Motor neuron (in vitro differentiated cells): ENCODE measurements around the gene SLC7A10. TPM values are rescaled to one million over a fixed set of nuclear protein-coding genes. Genes with fewer than 3 reads are reported as not detected.

Experiments
- ATAC-seq, 8 experiments: fragments of 200-7000 bp; cut with Tn5 transposase; replicated peaks in 6 of 8; 2 replicates each; pipeline ENCODE4 v1.8.0; 2021; ENCODE audit warnings: mild to moderate bottlenecking in 8 of 8, moderate library complexity in 8 of 8
- H3K27ac ChIP-seq, 2 donors: fragments of 250-450 bp; sonication (Bioruptor Pico); 2 replicates each; pipeline ENCODE4 v1.9.0; 2021; ENCODE audit warnings: antibody characterized with exemption in 2 of 2, mild to moderate bottlenecking in 2 of 2, moderate library complexity in 1 of 2
- H3K4me1 ChIP-seq, 2 donors: fragments of 250-450 bp; sonication (Bioruptor Pico); replicated peaks in 1 of 2; 2 replicates each; pipeline ENCODE4 v1.6.1; 2021; ENCODE audit warnings: antibody characterized with exemption in 2 of 2, mild to moderate bottlenecking in 2 of 2, moderate library complexity in 1 of 2
- H3K4me3 ChIP-seq, 5 donors: fragments of 250-450 bp; sonication (Bioruptor Pico); 2 replicates each; pipeline ENCODE4 v1.9.0; 2021; ENCODE audit warnings: antibody characterized with exemption in 5 of 5, mild to moderate bottlenecking in 5 of 5, moderate library complexity in 4 of 5
- WGBS, 10 experiments: fragments of 450-650 bp; shearing (Covaris generic); methylation state at CpG; one replicate each; pipeline ENCODE4 v1.0.0; 2022; 5-methylcytosine and 5-hydroxymethylcytosine counted together
- in situ Hi-C, 9 experiments: fragments of 400-800 bp; cut with MboI; loops; one replicate each; pipeline ENCODE4 v1.15.0; 2021; ENCODE audit warnings: low sequenced_read_pairs in 9 of 9, low pct_unique_long_range_greater_than_20kb in 2 of 9; ENCODE audit not compliant: unreplicated experiment in 9 of 9
- total RNA-seq, 8 experiments: library from RNA; unstranded; fragments of 300-600 nt; gene quantifications; 2 replicates each; pipeline versions ENCODE4 v1.2.3 to v1.2.4, GENCODE V29; 2022

The SLC7A10 gene
- total RNA-seq, 8 experiments from 2014 or later: 0.20 to 1.7 (median 0.43) TPM

DNA sequence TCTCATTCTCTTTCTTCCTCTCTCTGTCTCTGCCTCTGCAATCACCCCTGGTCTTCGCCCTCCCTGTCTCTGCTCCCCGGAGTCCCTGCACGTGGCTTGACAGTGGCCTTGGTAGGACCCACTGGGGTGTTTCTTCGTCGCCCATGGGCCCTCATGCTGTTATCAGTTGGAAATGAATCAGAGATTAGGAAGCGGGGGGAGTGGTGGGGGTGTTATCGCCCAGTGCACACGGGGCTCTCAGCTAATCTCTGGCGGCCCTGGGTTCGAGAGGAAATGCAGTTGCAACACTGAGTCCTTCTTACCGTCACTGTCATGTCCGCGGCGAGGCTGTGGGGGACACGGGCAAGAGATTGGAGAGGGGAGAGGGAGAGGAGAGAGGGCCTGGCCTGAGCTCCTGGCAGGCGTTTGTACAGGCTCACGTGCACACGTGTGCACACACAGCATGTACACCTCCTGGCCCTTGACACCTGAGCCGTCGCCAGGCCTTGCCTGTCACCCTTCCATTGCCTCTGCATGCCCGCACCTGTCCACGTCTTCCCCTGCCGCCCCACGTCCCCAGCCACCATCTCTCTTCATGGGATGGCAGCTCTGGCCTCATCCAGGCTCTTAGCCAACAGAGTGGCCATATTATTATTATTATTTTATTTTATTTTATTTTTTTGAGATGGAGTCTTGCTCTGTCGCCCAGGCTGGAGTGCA, 37.8 kb upstream of the SLC7A10 start:
- ATAC-seq: no peak
- WGBS, 10 experiments: 71 to 100% (median 87%) methylated on average over 1 to 16 of the region's 25 CpGs; no CpG with 5 or more reads in 4 of the 10 experiments
- H3K4me3 ChIP-seq: no peak overlapping the region
- peaks cover 2% of the 10 kb centered on the region in 2 donors for H3K4me1 ChIP-seq
- no peak overlapping the region for H3K27ac ChIP-seq
- in situ Hi-C loops: no loop called here

DNA sequence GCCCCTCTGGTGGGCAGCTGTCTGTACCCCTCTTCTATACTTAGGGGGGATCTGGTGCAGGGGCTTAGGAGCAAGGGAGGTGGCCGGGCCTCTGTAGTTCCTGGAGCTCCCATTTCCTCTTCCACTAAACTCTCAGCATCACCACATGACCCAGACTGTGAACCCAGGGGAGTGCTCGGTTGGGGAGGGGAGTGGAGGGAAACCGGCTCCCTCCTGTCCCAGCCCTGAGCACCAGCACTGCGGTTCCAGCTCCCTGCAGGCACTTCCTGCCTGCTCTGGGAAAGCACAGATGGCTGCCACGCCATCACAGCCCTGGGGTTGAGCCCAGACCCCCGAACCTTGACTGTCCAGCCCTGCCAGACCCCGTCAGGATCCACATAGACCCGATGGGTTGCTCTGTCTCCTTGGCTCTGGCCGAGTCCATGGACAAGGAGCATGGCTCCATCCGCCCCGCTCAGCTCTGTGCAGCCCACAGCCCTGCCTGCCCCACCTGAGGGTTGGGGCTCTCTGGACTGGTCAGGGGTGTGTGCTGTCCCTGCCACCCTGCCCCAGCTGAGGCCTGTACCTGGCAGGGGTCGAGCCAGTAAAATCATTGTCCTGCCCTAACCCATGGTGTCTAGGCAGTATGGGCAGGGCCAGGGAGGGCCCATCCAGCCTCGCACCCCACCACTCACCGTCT, 36.0 kb upstream of the SLC7A10 start:
- in situ Hi-C loops: no loop called here
- no peak overlapping the region for H3K27ac ChIP-seq
- 63 to 100% (median 82%) methylated on average over 1 to 3 of the region's 14 CpGs; no CpG with 5 or more reads in 5 of the 10 experiments for WGBS, 10 experiments
- no peak overlapping the region for H3K4me3 ChIP-seq
- H3K4me1 ChIP-seq: peaks cover 2% of the 10 kb centered on the region in 2 donors
- peak in 5 of 8 experiments; percentile 41 to 95 (median 83) for ATAC-seq

DNA sequence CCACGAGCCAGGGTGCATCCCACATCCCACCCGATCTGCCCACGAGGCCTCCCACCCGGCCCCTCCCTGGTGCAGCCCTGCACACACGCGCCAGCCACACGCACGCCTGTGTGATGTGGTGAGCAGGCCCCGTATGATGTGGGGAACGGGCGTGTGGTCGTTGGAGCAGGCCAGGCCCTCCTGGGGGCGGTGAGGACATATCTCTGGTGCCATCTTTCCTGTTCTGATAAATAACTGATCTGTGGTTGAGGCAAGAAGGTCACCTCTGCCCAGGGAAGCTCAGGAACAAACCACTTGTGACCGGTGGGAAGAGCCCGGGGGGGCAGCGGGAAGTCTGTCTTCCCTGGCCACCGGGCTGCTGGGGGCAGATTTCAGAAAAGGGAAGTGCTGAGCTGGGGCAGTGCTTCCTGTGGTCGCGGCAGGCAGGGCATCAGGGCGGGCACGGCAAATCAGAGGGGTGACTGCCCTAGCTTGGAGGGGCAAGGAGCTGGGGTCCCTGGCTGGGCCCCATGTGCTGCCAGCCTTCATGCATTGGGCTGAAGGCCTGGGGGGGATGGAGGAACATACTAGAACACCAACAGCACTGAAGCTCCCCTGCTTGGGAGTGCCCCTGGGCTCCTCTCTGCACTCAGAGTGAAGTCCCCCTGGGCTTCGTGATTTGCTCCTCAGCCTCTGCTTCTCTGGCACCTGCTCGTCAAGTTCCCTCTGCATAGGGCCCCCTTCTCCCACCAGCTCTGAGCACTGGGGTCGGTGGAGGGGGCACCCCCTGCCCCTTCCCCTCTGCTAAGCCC, 35.2 kb upstream of the SLC7A10 start:
- Histone ChIP-seq H3K4me1 (peaks cover 2% of the 10 kb centered on the region in 2 donors), H3K4me3 (no peak overlapping the region), H3K27ac (no peak overlapping the region)
- ATAC-seq: no peak
- WGBS, 10 experiments: 100% methylated on average over 3 of the region's 24 CpGs; no CpG with 5 or more reads in 9 of the 10 experiments
- in situ Hi-C loops: no loop called here

DNA sequence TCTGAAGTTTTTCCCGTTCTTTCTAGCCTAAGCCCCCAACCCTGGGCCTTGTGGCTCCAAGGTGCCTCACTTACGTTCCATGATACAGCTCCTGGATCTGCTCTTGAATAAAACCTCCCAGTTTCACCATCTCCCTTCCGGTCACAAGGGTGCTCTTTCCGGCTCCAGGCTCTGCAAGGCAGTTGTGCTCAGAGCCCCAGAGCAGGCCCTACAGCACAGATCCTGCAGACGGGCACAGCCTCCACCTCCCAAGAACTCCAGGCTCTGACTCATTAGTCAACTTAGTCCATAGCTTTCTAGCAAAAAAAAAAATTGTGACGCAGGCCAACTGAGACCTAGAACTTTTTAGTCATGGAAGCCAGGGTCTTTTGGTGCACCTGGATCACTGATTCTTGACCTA, 33.9 kb upstream of the SLC7A10 start:
- Histone ChIP-seq H3K4me1 (peaks cover 2% of the 10 kb centered on the region in 2 donors), H3K4me3 (no peak overlapping the region), H3K27ac (no peak overlapping the region)
- 56 to 100% (median 79%) methylated on average over 1 to 6 of the region's 6 CpGs; no CpG with 5 or more reads in 3 of the 10 experiments for WGBS, 10 experiments
- no peak for ATAC-seq
- in situ Hi-C loops: no loop called here

DNA sequence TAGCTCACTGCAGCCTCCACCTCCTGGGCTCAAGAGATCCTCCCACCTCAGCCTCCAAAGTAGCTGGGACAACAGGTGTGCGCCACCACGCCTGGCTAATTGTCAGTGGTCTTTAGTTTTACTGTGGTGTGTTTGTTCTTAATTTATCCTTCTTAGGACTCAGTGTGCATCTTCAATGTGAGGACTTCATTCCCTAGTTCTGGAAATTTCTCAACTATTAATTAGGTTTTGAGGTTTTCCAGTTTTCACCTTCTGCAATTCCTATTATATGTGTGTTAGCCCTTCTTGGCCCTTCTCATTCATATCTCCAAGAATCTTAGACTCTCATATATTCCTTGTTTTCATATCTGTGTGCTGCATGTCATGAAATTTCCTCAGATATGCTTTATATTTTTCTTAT, 32.2 kb upstream of the SLC7A10 start:
- no peak for ATAC-seq
- Histone ChIP-seq H3K27ac (no peak overlapping the region), H3K4me3 (no peak overlapping the region), H3K4me1 (peaks cover 2% of the 10 kb centered on the region in 2 donors)
- in situ Hi-C loops: no loop called here
- WGBS, 10 experiments: 0 to 100% (median 86%) methylated on average over 2 of the region's 2 CpGs; no CpG with 5 or more reads in 5 of the 10 experiments

DNA sequence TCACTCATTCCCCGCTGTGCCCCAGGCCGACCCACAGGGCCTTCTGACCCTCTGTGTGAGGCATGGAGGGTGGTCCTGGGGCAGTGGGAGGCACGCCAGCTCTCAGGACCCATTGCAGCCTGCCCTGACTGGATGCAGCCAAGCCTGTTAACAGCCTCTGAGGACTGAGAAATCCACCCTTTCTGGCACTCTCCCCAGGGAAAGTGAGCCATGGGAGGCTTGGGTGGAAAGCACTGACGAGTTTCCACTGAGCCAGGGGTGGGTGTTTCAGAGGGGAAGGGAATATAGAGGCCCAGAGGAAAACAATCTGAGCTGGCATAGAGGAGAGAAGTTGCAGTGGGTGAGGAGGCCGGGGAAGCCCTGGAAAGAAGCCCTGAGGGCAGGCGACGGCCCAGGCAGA, 30.6 kb upstream of the SLC7A10 start:
- in situ Hi-C loops: no loop called here
- peak in 2 of 8 experiments; percentile 29 to 65 for ATAC-seq
- 0 to 80% (median 64%) methylated on average over 1 to 2 of the region's 7 CpGs; no CpG with 5 or more reads in 6 of the 10 experiments for WGBS, 10 experiments

DNA sequence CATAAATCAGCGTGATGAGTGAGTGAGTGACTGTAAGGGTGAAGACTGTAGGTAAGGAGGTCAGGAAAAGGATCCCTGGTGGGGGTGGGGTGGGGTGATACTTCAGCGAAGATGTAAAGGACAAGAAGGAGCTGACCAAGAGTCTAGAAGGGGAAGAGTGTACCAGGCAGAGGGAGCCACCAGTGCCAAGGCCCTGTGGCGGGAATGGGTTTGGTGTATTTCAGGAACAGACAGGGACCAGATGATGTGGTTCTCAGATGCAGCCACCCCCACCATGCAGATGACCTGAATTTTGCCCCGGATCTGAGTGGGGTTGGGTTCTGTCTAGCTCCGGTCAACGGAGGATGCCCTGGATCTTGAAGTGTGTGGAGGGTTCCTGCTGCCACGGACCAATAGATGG, 30.1 kb upstream of the SLC7A10 start:
- ATAC-seq: no peak
- no peak overlapping the region for H3K4me3 ChIP-seq
- peaks cover 4 to 5% of the 10 kb centered on the region in 2 donors for H3K4me1 ChIP-seq
- WGBS, 10 experiments: 44 to 100% (median 97%) methylated on average over 1 to 6 of the region's 7 CpGs; no CpG with 5 or more reads in 7 of the 10 experiments
- in situ Hi-C loops: no loop called here
- no peak overlapping the region for H3K27ac ChIP-seq

More for the DNA sequence above, 30.6 kb upstream of the SLC7A10 start:
- Histone ChIP-seq H3K27ac (no peak overlapping the region), H3K4me3 (no peak overlapping the region), H3K4me1 (peaks cover 0 to under 1% of the 10 kb centered on the region in 2 donors)

DNA sequence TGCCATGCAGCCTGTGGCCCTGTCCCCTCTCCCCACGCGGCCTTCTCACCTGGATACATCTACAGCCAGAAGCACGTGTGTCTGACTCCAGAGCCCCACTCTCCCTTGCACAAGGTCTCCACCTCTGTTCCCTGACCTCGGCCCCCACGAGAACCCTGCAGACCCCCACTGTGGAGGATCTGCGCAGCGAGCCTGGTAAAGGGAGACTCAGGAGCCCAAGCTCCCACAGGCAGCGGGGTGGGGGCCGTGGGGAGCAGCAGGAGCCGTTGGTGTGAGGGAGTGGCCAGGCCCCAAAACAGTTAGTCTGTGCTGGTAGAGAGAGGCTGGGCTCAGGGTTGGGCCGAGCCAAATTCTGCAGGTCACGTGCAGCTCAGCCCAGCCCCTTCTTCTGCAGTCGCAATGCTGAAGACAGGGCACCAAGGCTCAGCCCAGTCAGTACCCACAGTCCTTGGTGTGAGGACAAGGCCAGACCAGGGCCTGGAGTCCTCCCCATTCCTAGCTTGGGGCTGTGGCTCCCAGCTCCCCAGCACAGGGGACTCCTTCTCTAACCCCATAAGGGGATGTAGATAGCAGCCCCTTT, 28.7 kb upstream of the SLC7A10 start:
- Histone ChIP-seq H3K4me3 (no peak overlapping the region), H3K4me1 (peaks cover 5 to 8% of the 10 kb centered on the region in 2 donors), H3K27ac (no peak overlapping the region)
- WGBS, 10 experiments: 23 to 83% (median 80%) methylated on average over 2 to 5 of the region's 13 CpGs; no CpG with 5 or more reads in 7 of the 10 experiments
- in situ Hi-C loops: no loop called here
- peak in 2 of 8 experiments; percentile 16 to 68 for ATAC-seq

DNA sequence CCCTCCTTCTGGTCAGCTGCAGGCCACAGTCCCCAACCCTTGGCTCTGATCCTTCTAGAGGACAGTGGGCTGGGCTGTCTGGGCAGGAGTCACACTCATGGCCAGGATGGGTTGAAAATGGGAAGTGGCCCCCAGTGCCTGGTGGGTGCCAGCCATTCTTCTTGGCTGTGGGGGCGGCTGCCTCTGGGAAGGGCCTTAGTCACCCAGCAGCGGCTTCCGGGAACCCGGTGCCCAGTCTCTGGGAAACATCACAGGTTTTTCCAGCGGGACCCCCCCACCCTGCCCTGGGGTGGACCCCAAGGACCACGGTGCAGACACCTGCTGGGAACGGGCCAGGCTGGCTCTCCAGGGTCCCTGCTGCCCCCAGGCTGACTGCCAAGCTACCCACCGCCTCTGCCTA, 27.3 kb upstream of the SLC7A10 start:
- peaks cover 5 to 16% of the 10 kb centered on the region in 2 donors for H3K4me1 ChIP-seq
- H3K27ac ChIP-seq: no peak overlapping the region
- WGBS, 10 experiments: 89 to 100% methylated on average over 1 to 3 of the region's 8 CpGs; no CpG with 5 or more reads in 8 of the 10 experiments
- H3K4me3 ChIP-seq: no peak overlapping the region
- in situ Hi-C loops: no loop called here
- ATAC-seq: no peak

DNA sequence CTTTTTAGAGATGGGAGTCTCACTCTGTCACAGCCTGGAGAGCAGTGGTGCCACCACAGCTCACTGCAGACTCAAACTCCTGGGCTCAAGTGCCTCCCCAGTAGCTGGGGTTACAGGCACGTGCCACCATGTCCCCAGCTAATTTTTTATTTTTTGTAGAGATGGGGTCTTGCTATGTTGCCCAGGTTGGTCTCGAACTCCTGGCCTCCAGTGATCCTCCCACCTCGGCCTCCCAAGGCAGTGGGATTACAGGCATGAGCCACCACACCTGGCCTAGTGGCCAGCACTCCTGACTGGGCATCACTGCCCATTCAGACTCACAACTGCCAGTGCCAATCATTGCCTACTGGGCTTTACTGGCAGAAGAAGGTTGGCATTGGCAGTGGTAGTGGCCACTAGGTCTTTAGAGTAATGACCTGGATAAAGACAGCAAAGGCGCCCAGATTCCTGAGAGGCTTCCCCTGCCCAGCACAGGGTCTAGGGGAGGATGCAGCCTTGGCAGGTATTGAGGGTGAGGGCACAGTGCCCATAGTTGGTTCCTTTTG, 26.8 kb upstream of the SLC7A10 start:
- 0 to 82% (median 55%) methylated on average over 1 to 2 of the region's 4 CpGs; no CpG with 5 or more reads in 4 of the 10 experiments for WGBS, 10 experiments
- no peak overlapping the region for H3K4me3 ChIP-seq
- no peak overlapping the region for H3K27ac ChIP-seq
- ATAC-seq: no peak
- H3K4me1 ChIP-seq: peaks cover 5 to 18% of the 10 kb centered on the region in 2 donors
- in situ Hi-C loops: no loop called here

DNA sequence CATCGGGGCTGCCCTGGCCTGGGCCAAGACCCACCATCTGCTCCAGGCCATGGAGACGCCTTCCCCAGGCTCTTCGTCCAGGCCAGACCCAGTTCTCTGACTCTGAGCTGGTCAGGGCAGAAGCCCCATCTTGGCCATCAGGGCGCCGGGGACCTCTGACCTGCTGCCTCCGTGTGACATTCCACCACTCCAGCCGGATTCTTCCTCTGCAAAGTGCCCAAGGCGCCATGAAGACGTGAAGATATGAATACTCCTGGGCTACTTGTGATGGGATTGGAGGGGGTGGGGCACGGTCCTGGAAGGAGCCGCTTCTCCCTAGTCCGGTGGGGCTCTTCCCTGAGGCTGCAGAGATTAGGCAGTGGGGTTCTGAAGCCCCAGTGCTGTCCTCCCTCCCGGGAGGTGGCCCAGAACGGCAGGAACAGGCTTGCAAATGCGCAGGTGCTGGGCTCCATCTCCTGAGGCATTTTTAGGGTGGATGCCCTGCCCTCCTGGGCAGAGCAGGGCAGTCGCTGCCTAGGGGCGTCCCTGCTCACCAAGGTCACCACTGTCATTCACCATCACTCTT, 26.0 kb upstream of the SLC7A10 start:
- 50 to 67% (median 60%) methylated on average over 2 to 6 of the region's 17 CpGs; no CpG with 5 or more reads in 7 of the 10 experiments for WGBS, 10 experiments
- Histone ChIP-seq H3K4me1 (peaks cover 5 to 21% of the 10 kb centered on the region in 2 donors), H3K27ac (no peak overlapping the region), H3K4me3 (no peak overlapping the region)
- no peak for ATAC-seq
- in situ Hi-C loops: no loop called here

DNA sequence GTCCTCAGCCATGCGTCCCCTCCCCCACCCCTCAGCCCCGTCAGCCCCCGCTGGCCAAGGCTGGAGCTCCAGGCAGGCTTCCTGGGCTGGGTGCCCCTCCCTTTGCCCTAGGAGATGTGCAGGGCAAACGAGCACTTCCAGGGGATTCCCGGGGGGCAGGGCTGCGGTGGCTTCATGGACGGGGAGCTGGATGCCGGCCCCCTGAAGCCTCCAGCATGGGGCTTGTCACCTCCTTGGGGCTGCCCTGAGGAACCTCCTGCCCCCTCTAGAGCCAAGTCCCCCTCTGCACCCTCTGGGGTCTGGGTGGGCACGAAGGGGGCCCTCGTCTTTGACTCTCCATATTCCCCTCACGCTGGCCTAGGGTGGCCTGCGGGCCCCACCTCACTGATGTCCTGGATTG, 25.4 kb upstream of the SLC7A10 start:
- Histone ChIP-seq H3K4me1 (peaks cover 5 to 21% of the 10 kb centered on the region in 2 donors), H3K27ac (no peak overlapping the region), H3K4me3 (no peak overlapping the region)
- ATAC-seq: peak in 3 of 8 experiments; percentile 5 to 26 (median 9)
- WGBS, 10 experiments: no CpG with 5 or more reads among the region's 12 CpGs
- in situ Hi-C loops: no loop called here
